WTC11 (cell line): ENCODE measurements around the gene FUZ. TPM values are rescaled to one million over a fixed set of nuclear protein-coding genes. Genes with fewer than 3 reads are reported as not detected.
A peak's percentile ranks its signal among the peaks of the same experiment; 100 is the strongest.

Experiments used
- ATAC-seq: fragments of 200-7000 bp; cut with Tn5 transposase; 2 replicates; pipeline ENCODE4 v1.10.0; 2021; ENCODE audit warnings: mild to moderate bottlenecking, moderate library complexity
- CTCF ChIA-PET: fragments of 300-600 bp; sonication (Branson Sonifier 250); formaldehyde crosslinking; loops from one replicate; lab custom pipeline; 2021; ENCODE audit warnings: antibody characterized with exemption; lab: Charles Lee
- POLR2A ChIA-PET: fragments of 350-600 bp; sonication (Branson Sonifier 250); formaldehyde crosslinking; loops from one replicate; lab custom pipeline; 2021; ENCODE audit warnings: antibody characterized with exemption; lab: Charles Lee
- DNase-seq: peaks from one replicate; pipeline ENCODE4 v3.0.0; 2021; ENCODE audit warnings: low spot score
- H3K27ac Mint-ChIP-seq: 2 replicates; pipeline ENCODE4 v1.8.0; 2021; ENCODE audit warnings: mixed read lengths
- H3K27me3 Mint-ChIP-seq: 2 replicates; pipeline ENCODE4 v1.8.0; 2021; ENCODE audit warnings: low read depth, mild to moderate bottlenecking, moderate library complexity, mixed read lengths
- H3K36me3 Mint-ChIP-seq: 2 replicates; pipeline ENCODE4 v1.8.0; 2021; ENCODE audit warnings: mixed read lengths
- H3K4me1 Mint-ChIP-seq: 2 replicates; pipeline ENCODE4 v1.8.0; 2022; ENCODE audit warnings: mixed read lengths
- H3K4me3 Mint-ChIP-seq: 2 replicates; pipeline ENCODE4 v1.8.0; 2021; ENCODE audit warnings: mild to moderate bottlenecking, moderate library complexity, mixed read lengths
- H3K9me3 Mint-ChIP-seq: 2 replicates; pipeline ENCODE4 v1.8.0; 2021; ENCODE audit warnings: mixed read lengths
- ATF1 ChIP-seq: sonication (generic); formaldehyde crosslinking; IDR thresholded peaks from 2 replicates; pipeline ENCODE4 v1.8.1; 2023; ENCODE audit warnings: mild to moderate bottlenecking, moderate library complexity, missing genetic modification reagents
- CREB1 ChIP-seq: sonication (generic); formaldehyde crosslinking; IDR thresholded peaks from 2 replicates; pipeline ENCODE4 v1.8.0; 2023; ENCODE audit warnings: mild to moderate bottlenecking, missing genetic modification reagents
- ELF4 ChIP-seq: sonication (generic); formaldehyde crosslinking; IDR thresholded peaks from 2 replicates; pipeline ENCODE4 v1.8.1; 2022; ENCODE audit warnings: low read depth, mild to moderate bottlenecking, moderate library complexity, missing genetic modification reagents
- EMX1 ChIP-seq: fragments of 250-450 bp; sonication (Bioruptor Pico); IDR thresholded peaks from 2 replicates; pipeline ENCODE4 v1.8.0; 2021; ENCODE audit warnings: mild to moderate bottlenecking
- NFE2L1 ChIP-seq: sonication (generic); formaldehyde crosslinking; IDR thresholded peaks from 2 replicates; pipeline ENCODE4 v1.8.1; 2023; ENCODE audit warnings: missing genetic modification reagents
- NFYB ChIP-seq: sonication (generic); formaldehyde crosslinking; conservative IDR thresholded peaks from 2 replicates; pipeline ENCODE4 v1.8.0; 2022; ENCODE audit warnings: low read depth, missing genetic modification reagents
- RORB ChIP-seq: fragments of 250-450 bp; sonication (Bioruptor Pico); IDR thresholded peaks from 2 replicates; pipeline ENCODE4 v1.9.0; 2021; ENCODE audit warnings: mild to moderate bottlenecking
- SOX15 ChIP-seq: fragments of 250-450 bp; sonication (Bioruptor Pico); IDR thresholded peaks from 2 replicates; pipeline ENCODE4 v1.9.0; 2021; ENCODE audit warnings: mild to moderate bottlenecking
- ZNF121 ChIP-seq: sonication (generic); formaldehyde crosslinking; IDR thresholded peaks from 2 replicates; pipeline ENCODE4 v1.8.0; 2023; ENCODE audit warnings: missing genetic modification reagents
- ZNF219 ChIP-seq: sonication (generic); formaldehyde crosslinking; IDR thresholded peaks from 2 replicates; pipeline ENCODE4 v1.8.0; 2023; ENCODE audit warnings: missing genetic modification reagents, mild to moderate bottlenecking, borderline replicate concordance
- ZNF423 ChIP-seq: fragments of 250-450 bp; sonication (Bioruptor Pico); IDR thresholded peaks from 2 replicates; pipeline ENCODE4 v2.1.2; 2022; ENCODE audit warnings: mild to moderate bottlenecking, moderate library complexity
- total RNA-seq: library from RNA; stranded (reverse); gene quantifications from 3 replicates; pipeline ENCODE4 v1.2.3, GENCODE V29; 2021
- TF ChIP-seq, protein P1 (sequence below): sonication (generic); formaldehyde crosslinking; IDR thresholded peaks from 2 replicates; pipeline ENCODE4 v1.8.0; 2022; ENCODE audit warnings: mild to moderate bottlenecking, missing genetic modification reagents
- TF ChIP-seq, protein P2 (sequence below): fragments of 250-450 bp; sonication (Bioruptor Pico); IDR thresholded peaks from 2 replicates; pipeline ENCODE4 v1.9.0; 2021; ENCODE audit warnings: mild to moderate bottlenecking
- TF ChIP-seq, protein P3 (sequence below): fragments of 250-450 bp; sonication (Bioruptor Pico); IDR thresholded peaks from 2 replicates; pipeline ENCODE4 v1.8.0; 2021; ENCODE audit warnings: mild to moderate bottlenecking
- TF ChIP-seq, protein P4 (sequence below): fragments of 250-450 bp; sonication (Bioruptor Pico); IDR thresholded peaks from 2 replicates; pipeline ENCODE4 v1.9.0; 2021; ENCODE audit warnings: moderate library complexity, mild to moderate bottlenecking, inconsistent platforms, borderline replicate concordance
- TF ChIP-seq, protein P5 (sequence below): sonication (generic); formaldehyde crosslinking; IDR thresholded peaks from 2 replicates; pipeline ENCODE4 v1.8.0; 2023; ENCODE audit warnings: mild to moderate bottlenecking, missing genetic modification reagents
- TF ChIP-seq, protein P6 (sequence below): sonication (generic); formaldehyde crosslinking; IDR thresholded peaks from 2 replicates; pipeline ENCODE4 v1.8.1; 2022; ENCODE audit warnings: mild to moderate bottlenecking, moderate library complexity, missing genetic modification reagents
- TF ChIP-seq, protein P7 (sequence below): fragments of 200-600 bp; IDR thresholded peaks from 2 replicates; pipeline ENCODE4 v1.8.0; 2022; ENCODE audit warnings: antibody characterized with exemption

FUZ gene
- total RNA-seq, 1 experiment from 2014 or later = 35.1 TPM

DNA sequence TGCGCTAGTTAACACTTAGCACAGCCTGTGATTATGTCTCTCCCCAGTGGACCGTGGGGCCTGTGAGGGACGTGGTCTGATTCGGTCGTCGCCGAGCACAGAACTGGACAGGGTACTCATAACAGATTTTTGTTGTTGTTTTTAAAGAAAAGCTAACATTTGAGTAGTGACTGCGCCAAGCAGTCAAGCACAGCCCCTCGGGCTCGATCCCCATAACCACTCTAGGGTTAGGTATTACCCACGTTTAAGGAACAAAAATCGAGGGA lies 37.1 kb upstream of the FUZ start:
- DNase-seq = no peak
- peak overlapping the region; percentile 95 for H3K27ac Mint-ChIP-seq
- H3K9me3 Mint-ChIP-seq = peaks cover 10% of the 10 kb centered on the region
- peaks cover 3% of the 10 kb centered on the region; the same call in 1 of the 2 replicates for H3K27me3 Mint-ChIP-seq
- POLR2A ChIA-PET = interaction anchor here (0.8 to 2.6 kb wide), 9 partner anchors 11 to 104 kb away, joined by 3 to 13 read pairs (median 5); partner anchors contain the start of genes AKT1S1, AP2A1, FUZ and TBC1D17
- H3K36me3 Mint-ChIP-seq = peaks cover 21% of the 10 kb centered on the region
- CTCF ChIA-PET = interaction anchor here (0.6 to 2.5 kb wide), 12 partner anchors 9 to 280 kb away, joined by 3 to 22 read pairs (median 3); partner anchors contain the start of gene FUZ
- peak overlapping the region; percentile 86 for H3K4me3 Mint-ChIP-seq
- TF ChIP-seq ZNF423 (no peak), CREB1 (CRISPR knock-in tag) (no peak), ELF4 (no peak), ZNF219 (no peak), SOX15 (CRISPR knock-in tag) (no peak), EMX1 (CRISPR knock-in tag) (no peak)
- TF ChIP-seq, protein P1, sequence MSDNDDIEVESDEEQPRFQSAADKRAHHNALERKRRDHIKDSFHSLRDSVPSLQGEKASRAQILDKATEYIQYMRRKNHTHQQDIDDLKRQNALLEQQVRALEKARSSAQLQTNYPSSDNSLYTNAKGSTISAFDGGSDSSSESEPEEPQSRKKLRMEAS = no peak
- TF ChIP-seq, protein P2, sequence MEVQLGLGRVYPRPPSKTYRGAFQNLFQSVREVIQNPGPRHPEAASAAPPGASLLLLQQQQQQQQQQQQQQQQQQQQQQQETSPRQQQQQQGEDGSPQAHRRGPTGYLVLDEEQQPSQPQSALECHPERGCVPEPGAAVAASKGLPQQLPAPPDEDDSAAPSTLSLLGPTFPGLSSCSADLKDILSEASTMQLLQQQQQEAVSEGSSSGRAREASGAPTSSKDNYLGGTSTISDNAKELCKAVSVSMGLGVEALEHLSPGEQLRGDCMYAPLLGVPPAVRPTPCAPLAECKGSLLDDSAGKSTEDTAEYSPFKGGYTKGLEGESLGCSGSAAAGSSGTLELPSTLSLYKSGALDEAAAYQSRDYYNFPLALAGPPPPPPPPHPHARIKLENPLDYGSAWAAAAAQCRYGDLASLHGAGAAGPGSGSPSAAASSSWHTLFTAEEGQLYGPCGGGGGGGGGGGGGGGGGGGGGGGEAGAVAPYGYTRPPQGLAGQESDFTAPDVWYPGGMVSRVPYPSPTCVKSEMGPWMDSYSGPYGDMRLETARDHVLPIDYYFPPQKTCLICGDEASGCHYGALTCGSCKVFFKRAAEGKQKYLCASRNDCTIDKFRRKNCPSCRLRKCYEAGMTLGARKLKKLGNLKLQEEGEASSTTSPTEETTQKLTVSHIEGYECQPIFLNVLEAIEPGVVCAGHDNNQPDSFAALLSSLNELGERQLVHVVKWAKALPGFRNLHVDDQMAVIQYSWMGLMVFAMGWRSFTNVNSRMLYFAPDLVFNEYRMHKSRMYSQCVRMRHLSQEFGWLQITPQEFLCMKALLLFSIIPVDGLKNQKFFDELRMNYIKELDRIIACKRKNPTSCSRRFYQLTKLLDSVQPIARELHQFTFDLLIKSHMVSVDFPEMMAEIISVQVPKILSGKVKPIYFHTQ (CRISPR knock-in tag) = no peak
- TF ChIP-seq, protein P3, sequence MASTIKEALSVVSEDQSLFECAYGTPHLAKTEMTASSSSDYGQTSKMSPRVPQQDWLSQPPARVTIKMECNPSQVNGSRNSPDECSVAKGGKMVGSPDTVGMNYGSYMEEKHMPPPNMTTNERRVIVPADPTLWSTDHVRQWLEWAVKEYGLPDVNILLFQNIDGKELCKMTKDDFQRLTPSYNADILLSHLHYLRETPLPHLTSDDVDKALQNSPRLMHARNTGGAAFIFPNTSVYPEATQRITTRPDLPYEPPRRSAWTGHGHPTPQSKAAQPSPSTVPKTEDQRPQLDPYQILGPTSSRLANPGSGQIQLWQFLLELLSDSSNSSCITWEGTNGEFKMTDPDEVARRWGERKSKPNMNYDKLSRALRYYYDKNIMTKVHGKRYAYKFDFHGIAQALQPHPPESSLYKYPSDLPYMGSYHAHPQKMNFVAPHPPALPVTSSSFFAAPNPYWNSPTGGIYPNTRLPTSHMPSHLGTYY = no peak
- TF ChIP-seq, protein P4, sequence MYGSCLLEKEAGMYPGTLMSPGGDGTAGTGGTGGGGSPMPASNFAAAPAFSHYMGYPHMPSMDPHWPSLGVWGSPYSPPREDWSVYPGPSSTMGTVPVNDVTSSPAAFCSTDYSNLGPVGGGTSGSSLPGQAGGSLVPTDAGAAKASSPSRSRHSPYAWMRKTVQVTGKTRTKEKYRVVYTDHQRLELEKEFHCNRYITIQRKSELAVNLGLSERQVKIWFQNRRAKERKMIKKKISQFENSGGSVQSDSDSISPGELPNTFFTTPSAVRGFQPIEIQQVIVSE (CRISPR knock-in tag) = no peak
- TF ChIP-seq, protein P5, sequence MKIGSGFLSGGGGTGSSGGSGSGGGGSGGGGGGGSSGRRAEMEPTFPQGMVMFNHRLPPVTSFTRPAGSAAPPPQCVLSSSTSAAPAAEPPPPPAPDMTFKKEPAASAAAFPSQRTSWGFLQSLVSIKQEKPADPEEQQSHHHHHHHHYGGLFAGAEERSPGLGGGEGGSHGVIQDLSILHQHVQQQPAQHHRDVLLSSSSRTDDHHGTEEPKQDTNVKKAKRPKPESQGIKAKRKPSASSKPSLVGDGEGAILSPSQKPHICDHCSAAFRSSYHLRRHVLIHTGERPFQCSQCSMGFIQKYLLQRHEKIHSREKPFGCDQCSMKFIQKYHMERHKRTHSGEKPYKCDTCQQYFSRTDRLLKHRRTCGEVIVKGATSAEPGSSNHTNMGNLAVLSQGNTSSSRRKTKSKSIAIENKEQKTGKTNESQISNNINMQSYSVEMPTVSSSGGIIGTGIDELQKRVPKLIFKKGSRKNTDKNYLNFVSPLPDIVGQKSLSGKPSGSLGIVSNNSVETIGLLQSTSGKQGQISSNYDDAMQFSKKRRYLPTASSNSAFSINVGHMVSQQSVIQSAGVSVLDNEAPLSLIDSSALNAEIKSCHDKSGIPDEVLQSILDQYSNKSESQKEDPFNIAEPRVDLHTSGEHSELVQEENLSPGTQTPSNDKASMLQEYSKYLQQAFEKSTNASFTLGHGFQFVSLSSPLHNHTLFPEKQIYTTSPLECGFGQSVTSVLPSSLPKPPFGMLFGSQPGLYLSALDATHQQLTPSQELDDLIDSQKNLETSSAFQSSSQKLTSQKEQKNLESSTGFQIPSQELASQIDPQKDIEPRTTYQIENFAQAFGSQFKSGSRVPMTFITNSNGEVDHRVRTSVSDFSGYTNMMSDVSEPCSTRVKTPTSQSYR (CRISPR knock-in tag) = no peak
- TF ChIP-seq, all 79 proteins: peak for 0
- ATAC-seq = no peak; the same call in 1 of the 2 replicates
- peaks cover 22% of the 10 kb centered on the region for H3K4me1 Mint-ChIP-seq

DNA sequence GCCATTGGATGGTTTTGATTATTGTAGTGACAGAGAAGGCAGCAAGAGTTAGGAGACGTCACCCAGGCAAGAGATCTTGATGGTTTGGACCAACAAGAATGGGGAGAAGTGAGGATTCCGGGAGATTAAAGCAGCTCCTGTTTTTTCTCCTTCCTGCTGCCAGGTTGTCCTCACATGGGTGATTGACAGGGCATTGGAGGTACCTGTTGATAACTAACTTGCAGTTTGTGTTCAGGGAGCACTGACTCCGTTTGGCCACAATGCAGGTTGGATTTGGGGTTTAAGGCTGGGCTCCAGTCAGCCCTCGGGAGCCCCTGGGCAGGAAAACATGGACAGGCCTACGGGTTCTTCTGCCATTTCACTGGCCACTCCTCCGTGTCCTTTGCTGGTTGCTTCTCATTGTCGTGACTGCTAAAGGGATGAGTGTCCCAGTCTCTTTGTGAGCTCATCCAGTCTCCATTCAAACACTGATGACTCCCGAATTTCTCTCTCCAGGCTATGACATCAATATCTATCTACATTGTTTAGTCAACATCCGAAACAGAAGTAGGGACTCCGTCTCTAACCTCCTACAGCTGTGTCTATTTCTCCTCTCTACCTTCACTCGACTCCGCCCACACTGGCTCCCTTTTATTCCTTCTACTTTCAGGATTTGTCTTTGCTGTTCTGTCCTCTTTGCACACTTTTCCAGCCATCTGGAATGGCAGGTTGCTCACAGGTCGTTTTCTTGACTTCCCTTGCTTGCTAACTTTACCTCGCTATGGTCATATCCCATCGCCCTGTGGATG lies 36.5 kb upstream of the FUZ start:
- peaks cover 10% of the 10 kb centered on the region for H3K9me3 Mint-ChIP-seq
- no peak for ATAC-seq
- H3K27ac Mint-ChIP-seq = peak overlapping the region; percentile 95; the same call in 1 of the 2 replicates
- H3K4me3 Mint-ChIP-seq = peak overlapping the region; percentile 86
- TF ChIP-seq RORB (no peak), NFYB (no peak), ATF1 (CRISPR knock-in tag) (no peak), NFE2L1 (CRISPR knock-in tag) (no peak), ZNF121 (CRISPR knock-in tag) (no peak)
- TF ChIP-seq, protein P6, sequence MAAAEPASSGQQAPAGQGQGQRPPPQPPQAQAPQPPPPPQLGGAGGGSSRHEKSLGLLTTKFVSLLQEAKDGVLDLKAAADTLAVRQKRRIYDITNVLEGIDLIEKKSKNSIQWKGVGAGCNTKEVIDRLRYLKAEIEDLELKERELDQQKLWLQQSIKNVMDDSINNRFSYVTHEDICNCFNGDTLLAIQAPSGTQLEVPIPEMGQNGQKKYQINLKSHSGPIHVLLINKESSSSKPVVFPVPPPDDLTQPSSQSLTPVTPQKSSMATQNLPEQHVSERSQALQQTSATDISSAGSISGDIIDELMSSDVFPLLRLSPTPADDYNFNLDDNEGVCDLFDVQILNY (CRISPR knock-in tag) = no peak
- TF ChIP-seq, protein P7, sequence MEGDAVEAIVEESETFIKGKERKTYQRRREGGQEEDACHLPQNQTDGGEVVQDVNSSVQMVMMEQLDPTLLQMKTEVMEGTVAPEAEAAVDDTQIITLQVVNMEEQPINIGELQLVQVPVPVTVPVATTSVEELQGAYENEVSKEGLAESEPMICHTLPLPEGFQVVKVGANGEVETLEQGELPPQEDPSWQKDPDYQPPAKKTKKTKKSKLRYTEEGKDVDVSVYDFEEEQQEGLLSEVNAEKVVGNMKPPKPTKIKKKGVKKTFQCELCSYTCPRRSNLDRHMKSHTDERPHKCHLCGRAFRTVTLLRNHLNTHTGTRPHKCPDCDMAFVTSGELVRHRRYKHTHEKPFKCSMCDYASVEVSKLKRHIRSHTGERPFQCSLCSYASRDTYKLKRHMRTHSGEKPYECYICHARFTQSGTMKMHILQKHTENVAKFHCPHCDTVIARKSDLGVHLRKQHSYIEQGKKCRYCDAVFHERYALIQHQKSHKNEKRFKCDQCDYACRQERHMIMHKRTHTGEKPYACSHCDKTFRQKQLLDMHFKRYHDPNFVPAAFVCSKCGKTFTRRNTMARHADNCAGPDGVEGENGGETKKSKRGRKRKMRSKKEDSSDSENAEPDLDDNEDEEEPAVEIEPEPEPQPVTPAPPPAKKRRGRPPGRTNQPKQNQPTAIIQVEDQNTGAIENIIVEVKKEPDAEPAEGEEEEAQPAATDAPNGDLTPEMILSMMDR = no peak
- no peak for DNase-seq
- H3K27me3 Mint-ChIP-seq = peaks cover 3% of the 10 kb centered on the region; the same call in 1 of the 2 replicates
- peaks cover 22% of the 10 kb centered on the region for H3K4me1 Mint-ChIP-seq
- CTCF ChIA-PET = interaction anchor here (0.6 to 2.5 kb wide), 6 partner anchors 10 to 98 kb away, joined by 3 to 22 read pairs (median 4); partner anchors contain the start of gene FUZ
- POLR2A ChIA-PET = interaction anchor here (1.2 to 2.6 kb wide), 4 partner anchors 12 to 36 kb away, joined by 3 to 13 read pairs (median 6); partner anchors contain the start of gene FUZ
- peaks cover 21% of the 10 kb centered on the region for H3K36me3 Mint-ChIP-seq
